Posterior vena cava (tissue), 2 donors: Measurements from ENCODE around the gene ESR1. TPM values are rescaled to one million over a fixed set of nuclear protein-coding genes. Genes with fewer than 3 reads are reported as not detected.
"Not testable (repeated sequence)": the region's sequence is repeated elsewhere in the genome, so short reads cannot be mapped to it uniquely, and the experiment has no call there.

ENCODE experiments used
- DNase-seq: peaks from one replicate; pipeline ENCODE4 v3.0.0-alpha.2; 2020; ENCODE audit warnings: low spot score
- intact Hi-C, 2 donors: fragments of 100-400 bp; cut with DNase I; formaldehyde crosslinking; loops; one replicate each; pipeline versions ENCODE4 v1.14.1 to v1.14.2; 2022 to 2023
- total RNA-seq, 2 donors: library from RNA; stranded (reverse); fragmentation: NEBNext Ultra II Directional; extraction: Animal tissue kit (Norgen Biotek cat#: 25700); gene quantifications; one replicate each; pipeline ENCODE4 v1.2.1, GENCODE V29; 2021
- donor health status: DM: yes; HTN: yes; CAD: no.
- donor health status: DM: yes; HTN: yes; CAD: no.

Gene ESR1
- total RNA-seq, 2 donors from 2014 or later: 9.4 to 11.6 TPM

DNA sequence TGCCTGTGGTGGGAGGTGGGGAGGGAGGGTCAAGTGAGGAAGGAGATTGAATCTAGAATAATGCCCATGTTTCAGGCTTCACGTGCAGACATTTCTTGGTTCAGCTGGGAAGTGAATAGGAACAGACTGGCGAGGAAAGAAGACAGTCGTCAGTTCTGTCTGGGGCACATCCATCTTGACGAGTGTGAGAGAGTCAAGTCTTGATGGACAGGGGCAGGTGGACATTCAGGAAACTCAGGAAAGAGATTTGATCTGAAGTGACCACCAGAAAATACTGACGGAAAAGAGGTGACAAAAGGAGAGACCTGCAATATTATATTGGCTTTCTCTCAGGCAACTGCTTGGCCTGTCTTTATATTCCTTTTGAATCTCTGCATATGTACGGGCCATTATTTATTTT lies 68.6 kb downstream of the ESR1 start:
- no peak for DNase-seq
- intact Hi-C loops: no loop called here

DNA sequence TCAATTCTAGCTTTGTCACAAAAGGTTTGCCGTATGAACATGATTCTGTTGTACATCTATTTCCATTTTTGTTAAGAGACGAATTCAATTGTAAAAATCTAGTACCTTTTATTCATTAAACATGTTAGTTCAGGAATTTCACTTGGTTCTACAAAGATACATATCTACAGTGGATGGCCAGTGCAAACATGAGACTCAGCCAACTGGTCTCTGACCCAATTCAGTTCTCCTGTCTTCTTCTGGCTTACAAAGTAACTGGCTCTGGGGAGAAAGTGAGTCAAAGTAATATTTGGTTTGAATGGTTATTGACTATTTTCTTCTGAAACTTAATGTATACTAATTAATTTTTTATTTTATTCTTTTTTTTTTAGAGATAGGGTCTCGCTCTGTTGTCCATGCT lies 70.0 kb downstream of the ESR1 start:
- intact Hi-C loops: no loop called here
- no peak for DNase-seq

DNA sequence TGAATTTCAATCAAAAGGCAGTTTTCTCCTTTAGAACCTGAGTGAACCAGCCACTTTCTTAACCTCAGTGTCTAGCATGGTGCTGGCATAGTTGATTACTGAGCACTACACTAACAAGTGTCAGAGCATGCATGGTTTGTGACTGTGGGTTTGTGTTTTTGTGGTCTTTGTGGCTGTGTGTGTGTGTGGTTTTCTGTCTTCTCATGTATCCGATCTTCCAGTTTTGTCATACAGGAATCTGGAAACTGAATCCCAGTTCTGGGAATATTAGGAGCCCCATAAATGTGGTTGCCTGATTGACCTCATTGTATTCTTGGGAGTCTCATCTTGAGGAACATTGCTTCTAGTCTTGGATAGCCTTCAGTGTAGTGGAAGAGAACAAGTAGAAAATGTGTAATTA lies 73.7 kb downstream of the ESR1 start:
- no peak for DNase-seq
- intact Hi-C loops: no loop called here

DNA sequence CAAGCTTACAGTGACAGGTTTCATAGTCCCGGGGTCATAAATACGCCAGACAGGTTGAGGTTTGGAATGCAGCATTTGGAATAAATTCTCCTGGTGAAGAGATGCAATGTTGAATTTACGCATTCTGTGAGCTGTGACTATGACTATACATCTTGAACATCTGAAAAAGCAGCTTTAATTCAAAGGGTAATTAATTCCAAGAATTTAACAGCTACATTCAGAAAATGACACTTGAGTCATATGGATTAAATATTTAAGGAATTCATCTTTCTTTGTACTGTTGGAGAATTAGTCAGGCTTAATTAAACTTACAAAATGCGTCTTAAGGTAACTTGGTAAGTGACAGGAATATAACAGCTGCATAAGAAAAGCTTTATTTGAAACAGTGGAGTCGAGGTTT lies 74.7 kb downstream of the ESR1 start:
- DNase-seq: no peak
- intact Hi-C loops: no loop called here

DNA sequence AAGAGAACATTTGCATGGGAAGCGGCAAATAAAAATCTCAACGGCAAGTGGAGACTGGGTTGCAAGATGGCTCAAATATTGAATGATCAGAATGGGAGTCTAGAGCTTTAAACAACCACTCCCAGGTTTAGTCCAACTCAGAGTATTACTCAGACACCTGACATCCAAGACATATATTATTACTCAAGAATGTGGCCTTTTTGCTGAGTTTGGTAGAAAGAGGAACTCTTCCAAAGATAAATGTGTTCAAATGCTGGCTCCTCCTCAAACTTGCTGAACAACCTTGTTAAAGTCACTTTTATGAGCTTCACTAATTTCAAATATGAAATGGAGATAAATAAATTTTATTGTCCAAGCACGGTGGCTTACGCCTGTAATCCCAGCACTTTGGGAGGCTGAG lies 77.8 kb downstream of the ESR1 start:
- intact Hi-C loops: no loop called here
- DNase-seq: no peak

DNA sequence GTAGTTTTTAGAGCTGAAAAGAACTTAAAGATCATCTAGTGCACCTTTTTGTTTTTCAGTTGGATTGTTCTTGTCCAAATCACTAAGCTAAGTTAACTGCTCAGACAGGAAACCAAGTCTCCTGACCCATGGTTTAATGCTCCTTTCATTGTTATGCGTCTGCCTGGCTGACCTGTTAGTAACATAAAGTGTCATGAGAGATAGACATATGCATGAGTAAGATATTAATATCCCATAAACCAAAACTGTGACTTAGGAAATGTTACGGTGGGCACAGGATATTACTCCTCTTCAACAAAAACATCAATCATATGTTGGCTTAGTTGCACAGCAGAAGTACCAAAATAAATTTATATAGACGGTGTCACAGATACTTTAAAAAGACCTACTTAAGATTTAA lies 84.0 kb downstream of the ESR1 start:
- intact Hi-C loops: no loop called here

DNA sequence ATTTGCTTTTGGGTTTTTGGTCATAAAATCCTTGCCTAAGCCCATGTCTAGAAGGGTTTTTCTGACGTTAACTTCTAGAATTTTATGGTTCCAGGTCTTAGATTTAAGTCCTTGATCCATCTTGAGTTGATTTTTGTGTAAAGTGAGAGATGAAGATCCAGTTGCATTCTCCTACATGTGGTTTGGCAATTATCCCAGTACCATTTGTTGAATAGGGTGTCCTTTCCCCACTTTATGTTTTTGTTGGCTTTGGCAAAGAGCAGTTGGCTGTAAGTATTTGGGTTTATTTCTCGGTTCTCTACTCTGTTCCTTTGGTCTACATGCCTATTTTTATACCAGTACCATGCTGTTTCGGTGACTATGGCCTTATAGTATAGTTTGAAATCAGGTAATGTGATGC lies 86.9 kb downstream of the ESR1 start:
- intact Hi-C loops, DNase-seq: not testable (repeated sequence)

More for the DNA sequence above, 84.0 kb downstream of the ESR1 start:
- DNase-seq: no peak

DNA sequence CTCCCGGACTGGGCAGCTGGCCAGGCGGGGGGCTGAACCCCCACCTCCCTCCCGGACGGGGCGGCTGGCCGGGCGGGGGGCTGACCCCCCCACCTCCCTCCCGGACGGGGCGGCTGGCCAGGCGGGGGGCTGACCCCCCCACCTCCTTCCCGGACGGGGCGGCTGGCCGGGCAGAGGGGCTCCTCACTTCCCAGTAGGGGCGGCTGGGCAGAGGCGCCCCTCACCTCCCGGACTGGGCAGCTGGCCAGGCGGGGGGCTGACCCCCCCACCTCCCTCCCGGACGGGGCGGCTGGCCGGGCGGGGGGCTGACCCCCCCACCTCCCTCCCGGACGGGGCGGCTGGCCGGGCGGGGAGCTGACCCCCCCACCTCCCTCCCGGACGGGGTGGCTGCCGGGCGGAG lies 91.7 kb downstream of the ESR1 start:
- intact Hi-C loops, DNase-seq: not testable (repeated sequence)

DNA sequence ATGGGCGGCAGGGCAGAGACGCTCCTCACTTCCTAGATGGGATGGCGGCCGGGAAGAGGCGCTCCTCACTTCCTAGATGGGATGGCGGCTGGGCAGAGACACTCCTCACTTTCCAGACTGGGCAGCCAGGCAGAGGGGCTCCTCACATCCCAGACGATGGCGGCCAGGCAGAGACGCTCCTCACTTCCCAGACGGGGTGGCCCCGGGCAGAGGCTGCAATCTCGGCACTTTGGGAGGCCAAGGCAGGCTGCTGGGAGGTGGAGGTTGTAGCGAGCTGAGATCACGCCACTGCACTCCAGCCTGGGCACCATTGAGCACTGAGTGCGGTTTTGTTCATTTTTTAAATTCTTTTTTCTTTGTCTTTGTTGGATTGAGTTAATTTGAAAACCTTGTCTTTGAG lies 92.3 kb downstream of the ESR1 start:
- DNase-seq, intact Hi-C loops: not testable (repeated sequence)

DNA sequence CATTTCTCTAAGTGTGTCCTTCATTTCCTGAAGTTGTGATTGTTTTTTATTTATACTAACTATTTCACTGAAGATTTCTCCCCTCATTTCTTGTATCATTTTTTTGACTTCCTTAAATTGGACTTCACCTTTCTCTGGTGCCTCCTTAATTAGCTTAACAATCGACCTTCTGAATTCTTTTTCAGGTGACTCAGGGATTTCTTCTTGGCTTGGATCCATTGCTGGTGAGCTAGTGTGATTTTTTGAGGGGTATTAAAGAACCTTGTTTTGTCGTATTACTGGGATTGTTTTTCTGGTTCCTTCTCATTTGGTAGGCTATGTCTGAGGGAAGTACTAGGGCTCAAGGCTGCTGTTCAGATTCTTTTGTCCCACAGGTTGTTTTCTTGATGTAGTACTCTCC lies 92.8 kb downstream of the ESR1 start:
- no peak for DNase-seq
- intact Hi-C loops: no loop called here

DNA sequence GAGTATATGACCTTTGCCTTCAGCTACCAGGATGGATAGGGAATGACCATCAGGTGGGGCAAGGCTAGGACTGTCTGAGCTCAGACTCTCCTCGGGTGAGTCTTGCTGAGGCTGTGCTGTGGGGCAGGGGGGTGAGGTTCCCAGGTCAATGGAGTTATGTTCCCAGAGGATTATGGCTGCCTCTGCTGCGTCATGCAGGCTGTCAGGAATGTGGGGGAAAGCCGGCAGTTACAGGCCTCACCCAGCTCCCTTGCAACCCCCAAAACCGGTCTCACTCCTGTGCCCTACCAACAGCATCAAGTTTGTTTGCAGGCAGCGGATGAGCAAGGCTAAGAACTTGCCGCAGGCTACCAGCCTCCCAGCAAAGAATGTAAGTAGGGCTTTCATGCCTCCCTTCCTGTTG lies 93.5 kb downstream of the ESR1 start:
- intact Hi-C loops: no loop called here
- DNase-seq: no peak

DNA sequence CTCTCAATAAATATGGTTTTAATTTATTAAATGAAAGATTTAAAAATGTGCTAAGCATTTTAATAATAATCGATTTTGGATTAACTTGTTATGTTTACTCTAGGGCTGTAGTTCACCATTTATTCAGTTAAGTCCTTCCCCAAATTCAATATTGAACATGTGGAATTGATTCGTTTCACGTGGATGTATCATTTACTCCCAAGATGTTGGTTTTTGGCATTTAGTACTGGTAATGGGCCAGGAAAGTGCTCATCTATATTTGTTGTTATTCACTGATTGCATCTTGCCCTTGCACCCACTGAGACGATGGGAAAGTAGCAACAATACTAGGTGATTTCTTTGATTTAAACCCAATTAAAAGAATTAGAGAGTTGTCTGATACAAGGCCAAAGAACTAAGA lies 97.1 kb downstream of the ESR1 start:
- no peak for DNase-seq
- intact Hi-C loops: no loop called here

DNA sequence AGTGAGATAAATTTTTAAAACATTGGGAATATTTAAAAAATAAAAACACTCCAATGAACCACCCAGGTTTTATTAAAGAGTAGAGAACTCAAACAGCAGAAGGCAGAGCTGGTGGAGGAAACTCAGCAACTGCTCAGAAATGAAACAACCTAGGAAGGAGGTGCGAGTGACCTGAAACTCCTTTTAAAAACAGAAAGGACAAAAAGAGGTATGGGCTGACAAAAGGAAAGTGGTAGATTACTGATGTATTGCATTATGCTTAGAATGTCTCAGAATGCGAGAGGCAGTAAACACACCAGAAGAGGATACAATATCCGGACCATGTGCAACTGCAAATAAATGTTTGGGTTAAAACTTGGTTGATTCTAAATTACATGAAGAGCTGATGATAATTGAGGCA lies 97.6 kb downstream of the ESR1 start:
- intact Hi-C loops: no loop called here
- no peak for DNase-seq

DNA sequence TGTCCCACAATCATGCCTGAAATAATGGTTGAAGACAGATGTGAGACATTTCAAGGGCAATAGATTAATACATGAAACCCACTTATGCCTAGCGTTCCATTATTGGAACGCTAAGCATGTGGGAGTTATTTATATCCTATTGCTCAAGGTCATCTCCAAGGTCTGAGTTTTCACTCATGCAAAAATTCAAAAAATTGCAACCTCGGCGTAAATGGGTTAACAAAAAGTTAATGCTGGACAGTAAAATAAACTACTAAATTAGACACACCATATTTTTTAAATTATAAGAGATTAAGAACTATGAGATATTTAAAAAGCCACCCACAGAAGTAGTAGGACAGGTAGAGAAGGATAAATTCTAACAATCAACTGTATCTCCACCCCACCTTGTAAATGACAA lies 98.4 kb downstream of the ESR1 start:
- no peak for DNase-seq
- intact Hi-C loops: no loop called here

DNA sequence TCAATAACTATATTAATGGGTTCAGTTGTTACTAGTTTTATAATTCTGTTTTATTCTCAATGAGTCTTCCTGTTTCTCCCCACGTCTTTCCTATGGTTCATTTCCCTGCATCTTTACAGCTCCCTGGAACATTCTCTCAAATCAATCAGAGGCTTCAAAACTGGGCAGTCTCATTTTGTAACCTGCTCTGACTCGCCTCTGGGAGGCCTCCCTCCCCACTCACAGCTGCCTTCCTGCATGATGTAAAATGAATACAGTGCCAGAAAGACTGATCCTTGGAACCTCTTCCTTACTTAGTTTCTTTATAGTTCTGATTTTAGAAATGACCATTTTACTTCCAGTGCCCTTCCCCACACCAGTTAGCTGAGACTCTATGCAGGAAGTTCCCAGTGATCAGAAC lies 103.9 kb downstream of the ESR1 start:
- DNase-seq: no peak
- intact Hi-C loops: no loop called here

DNA sequence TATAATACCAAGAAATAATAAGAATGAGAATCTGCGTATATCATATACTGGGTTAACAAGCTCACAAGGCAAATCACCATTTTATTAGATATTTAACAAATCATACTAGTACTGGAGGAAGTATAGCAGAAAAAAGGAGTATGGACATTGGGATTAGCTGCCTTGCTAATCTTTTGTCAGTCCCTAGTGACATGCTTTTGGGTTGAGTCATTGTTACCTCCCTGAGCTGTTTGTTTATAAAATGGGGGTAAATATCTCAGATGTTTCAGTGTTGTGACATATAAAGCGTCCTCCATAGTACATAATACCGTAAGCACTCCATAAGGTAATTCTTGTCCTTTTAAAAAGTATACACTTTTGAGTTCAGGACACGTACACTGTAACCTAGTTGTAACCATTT lies 107.0 kb downstream of the ESR1 start:
- DNase-seq: no peak
- intact Hi-C loops: no loop called here

DNA sequence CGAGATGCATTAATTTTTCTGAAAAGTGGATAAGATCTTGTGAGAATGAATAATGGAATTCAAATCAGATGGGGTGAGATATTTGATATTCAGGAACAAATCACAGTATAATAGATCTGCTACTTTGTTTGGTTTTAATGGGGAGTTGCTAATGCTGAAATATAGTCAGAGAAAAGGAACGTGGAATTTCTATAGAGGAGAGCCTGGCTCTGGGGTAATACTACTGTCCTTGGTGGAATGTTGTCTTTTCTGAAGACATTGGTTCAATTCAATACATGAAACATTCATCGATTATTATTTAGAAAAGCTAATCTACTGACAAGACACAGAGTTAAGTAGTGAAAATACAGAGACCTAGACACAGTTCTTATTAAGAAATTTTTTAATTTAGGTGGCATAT lies 108.6 kb downstream of the ESR1 start:
- intact Hi-C loops: no loop called here
- no peak for DNase-seq

DNA sequence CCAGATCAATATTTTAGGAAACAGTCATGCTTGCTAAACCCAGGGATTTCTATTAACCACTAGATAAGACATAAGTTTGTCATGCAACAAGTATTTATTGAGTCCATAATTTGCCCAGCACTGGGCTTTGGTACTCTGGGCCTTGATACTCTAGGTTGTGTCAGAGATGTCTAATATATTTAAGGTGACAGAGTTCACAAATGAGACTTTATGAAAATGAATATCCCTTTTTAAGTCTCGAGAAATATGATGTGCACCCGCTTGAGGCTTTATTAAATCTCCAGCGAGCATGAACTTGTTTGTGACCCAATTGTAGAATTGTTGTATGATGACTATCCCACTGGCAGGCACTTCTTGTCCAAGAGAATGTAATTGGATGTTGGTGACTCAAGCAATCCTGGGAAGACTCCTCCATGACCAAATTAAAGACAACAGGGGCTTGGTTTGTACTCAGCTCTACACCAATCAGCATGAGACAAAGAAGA lies 109.2 kb downstream of the ESR1 start:
- intact Hi-C loops: no loop called here
- no peak for DNase-seq

DNA sequence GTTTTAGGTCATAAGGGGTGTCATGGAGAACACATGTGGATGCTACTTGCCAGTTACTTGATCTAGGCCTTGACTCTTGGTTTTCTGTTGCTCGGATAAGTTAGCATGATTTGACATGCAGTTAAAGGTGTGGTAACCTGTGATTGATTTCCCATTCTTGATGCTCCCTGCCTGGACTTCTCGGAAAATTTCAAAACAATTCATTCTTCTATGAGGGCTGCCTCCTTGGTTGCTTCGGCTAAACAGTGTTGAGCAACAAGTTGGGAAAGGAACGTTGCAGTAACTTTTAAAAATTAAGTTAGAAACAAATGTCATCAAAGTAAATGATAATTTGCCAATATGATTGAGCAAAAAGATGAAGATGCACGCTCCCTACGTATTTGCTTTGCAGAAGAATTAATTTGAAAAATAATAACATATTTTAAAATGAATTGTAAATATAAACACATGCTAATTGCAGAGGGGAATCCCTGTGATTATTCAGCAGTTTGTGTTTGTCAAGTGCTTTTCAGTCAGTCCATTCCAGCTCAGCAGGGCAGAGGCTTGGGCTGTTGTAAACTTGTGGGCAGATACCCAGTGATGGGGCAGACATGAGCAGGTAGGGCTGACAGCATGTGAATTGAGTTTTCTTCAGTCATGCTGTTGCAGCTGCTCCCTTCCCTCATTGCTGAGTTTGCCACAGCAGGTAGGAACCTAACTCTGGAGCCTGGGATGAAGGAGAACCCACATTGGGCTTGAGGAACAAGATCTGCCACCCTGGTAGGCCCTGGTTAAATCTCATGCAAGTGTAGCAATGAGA lies 110.2 kb downstream of the ESR1 start:
- intact Hi-C loops: no loop called here
- DNase-seq: no peak

DNA sequence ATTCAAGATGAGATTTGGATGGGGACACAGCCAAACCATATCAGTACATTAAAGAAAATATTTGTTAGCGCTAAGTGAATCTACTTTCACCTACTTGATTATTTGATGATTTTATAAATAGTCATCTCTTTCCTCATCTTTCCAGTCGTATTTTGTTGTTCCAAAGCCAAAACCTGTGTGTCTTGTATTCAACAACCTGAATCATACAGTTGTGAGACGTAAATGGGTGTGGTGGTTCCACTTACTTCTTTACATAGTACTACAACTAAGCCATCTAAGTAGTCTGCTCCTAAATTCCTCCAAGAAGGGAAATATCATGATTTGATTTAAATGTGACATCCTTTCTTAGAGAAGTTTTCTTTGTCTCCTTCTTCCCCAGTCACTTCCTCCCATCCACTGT lies 132.8 kb downstream of the ESR1 start:
- intact Hi-C loops: no loop called here

DNA sequence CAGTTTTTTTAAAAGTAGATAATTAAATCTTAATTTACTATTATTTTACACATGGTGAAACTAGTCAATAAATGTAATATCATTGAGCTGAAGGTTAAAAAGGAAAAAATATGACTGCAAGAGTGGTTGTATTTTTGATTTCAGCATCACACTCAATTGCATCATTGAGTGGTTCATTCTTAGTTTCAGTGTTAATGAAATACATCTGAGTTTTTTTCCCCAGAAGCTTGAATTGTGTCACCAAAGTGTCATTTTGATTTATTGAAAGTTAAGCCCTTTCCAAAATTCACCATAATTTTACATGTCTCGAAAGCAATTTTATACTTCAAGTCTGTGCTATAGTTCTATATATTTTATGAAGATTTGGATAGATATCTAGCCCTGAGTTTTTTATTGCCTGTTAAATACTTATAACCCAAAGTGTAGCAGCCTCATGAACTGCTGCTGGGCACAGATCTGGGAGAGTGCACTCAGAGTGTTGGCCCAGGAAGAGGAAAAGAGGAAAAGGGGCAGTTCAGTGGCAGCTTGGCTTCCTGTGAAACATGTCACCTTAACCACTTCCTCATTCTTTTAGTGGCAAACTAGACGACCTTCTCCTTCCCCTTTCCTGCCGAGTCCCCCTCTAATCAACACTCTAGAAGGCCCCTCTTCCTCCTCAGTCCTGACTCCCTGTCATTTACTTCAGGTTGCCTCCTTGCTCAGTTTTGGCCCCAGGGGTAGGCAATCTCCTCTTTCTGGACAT lies 140.7 kb downstream of the ESR1 start:
- intact Hi-C loops: no loop called here
- no peak for DNase-seq

More for the DNA sequence above, 132.8 kb downstream of the ESR1 start:
- no peak for DNase-seq
